GM19324 (cell line): ENCODE measurements around the gene KIF3C.
A peak's percentile ranks its signal among the peaks of the same experiment; 100 is the strongest.
"Not testable (repeated sequence)": the region's sequence is repeated elsewhere in the genome, so short reads cannot be mapped to it uniquely, and the experiment has no call there.

Experiments
- ATAC-seq: cut with Tn5 transposase; IDR thresholded peaks from one replicate; pipeline ENCODE4 v1.9.1; 2021; ENCODE audit warnings: mild to moderate bottlenecking, moderate library complexity; ENCODE audit not compliant: unreplicated experiment, low FRiP score

KIF3C gene

GRCh38 chr2:26000561-26001082 lies 18.3 kb upstream of the KIF3C start:
- ATAC-seq: no peak

- not testable (repeated sequence) for ATAC-seq
Observed at GRCh38 chr2:25999406-25999805, 17.1 kb upstream of the KIF3C start.

GRCh38 chr2:25998816-25999383 lies 16.6 kb upstream of the KIF3C start:
- not testable (repeated sequence) for ATAC-seq

- no peak for ATAC-seq
Observed at GRCh38 chr2:25996844-25997243, 14.5 kb upstream of the KIF3C start.

GRCh38 chr2:25994509-25994908 lies 12.2 kb upstream of the KIF3C start:
- ATAC-seq: no peak

- no peak for ATAC-seq
Observed at GRCh38 chr2:25993049-25993448, 10.8 kb upstream of the KIF3C start.

GRCh38 chr2:25992556-25992955 lies 10.3 kb upstream of the KIF3C start:
- ATAC-seq: no peak

GRCh38 chr2:25991965-25992364 lies 9.7 kb upstream of the KIF3C start:
- no peak for ATAC-seq

- no peak for ATAC-seq
Observed at GRCh38 chr2:25989154-25989553, 6.9 kb upstream of the KIF3C start.

GRCh38 chr2:25988134-25988533 lies 5.8 kb upstream of the KIF3C start:
- ATAC-seq: no peak

GRCh38 chr2:25983735-25984134 lies 1.4 kb upstream of the KIF3C start:
- no peak for ATAC-seq

GRCh38 chr2:25982968-25983280 lies 627 bp upstream of the KIF3C start:
- ATAC-seq: no peak

- peak; percentile 16 for ATAC-seq
Observed at GRCh38 chr2:25981596-25982272, 563 bp downstream of the KIF3C start.

- ATAC-seq: no peak
Observed at GRCh38 chr2:25980951-25981350, 1.3 kb downstream of the KIF3C start.

- ATAC-seq: no peak
Observed at GRCh38 chr2:25980076-25980887, 2.0 kb downstream of the KIF3C start.

GRCh38 chr2:25979001-25979400 lies 3.3 kb downstream of the KIF3C start:
- no peak for ATAC-seq

- ATAC-seq: no peak
Observed at GRCh38 chr2:25977768-25978167, 4.5 kb downstream of the KIF3C start.

GRCh38 chr2:25976983-25977741 lies 5.1 kb downstream of the KIF3C start:
- no peak for ATAC-seq

- no peak for ATAC-seq
Observed at GRCh38 chr2:25972049-25972823, 10.1 kb downstream of the KIF3C start.

- ATAC-seq: no peak
Observed at GRCh38 chr2:25971596-25971995, 10.7 kb downstream of the KIF3C start.
